Kidney (tissue), 14 donors: ENCODE measurements around the gene ALDH3A1. TPM values are rescaled to one million over a fixed set of nuclear protein-coding genes. Genes with fewer than 3 reads are reported as not detected.

Experiments used
- DNase-seq, 5 donors: peaks; one replicate each; pipeline ENCODE4 v3.0.0-alpha.2; 2013 to 2020
- FAIRE-seq: peaks from 2 replicates; lab custom pipeline; 2012; peaks lifted over from hg19 to GRCh38; lab: Jason Lieb, UNC
- H3K27ac ChIP-seq, 2 donors: one replicate each; pipeline ENCODE4 v1.7.0; 2013; ENCODE audit warnings: low read depth in 2 of 2, low read length in 2 of 2, inconsistent platforms in 1 of 2
- H3K27me3 ChIP-seq: one replicate; pipeline ENCODE4 v1.7.1; 2013; ENCODE audit warnings: low read length, inconsistent platforms; ENCODE audit not compliant: control insufficient read depth, insufficient read depth
- H3K36me3 ChIP-seq, 3 donors: one replicate each; pipeline versions ENCODE4 v1.7.0 to v1.7.1; 2013; ENCODE audit warnings: low read length in 3 of 3, control low read depth in 1 of 3, inconsistent platforms in 1 of 3; ENCODE audit not compliant: insufficient read depth in 3 of 3, control insufficient read depth in 2 of 3
- H3K4me1 ChIP-seq, 3 donors: one replicate each; pipeline versions ENCODE4 v1.7.0 to v1.7.1; 2013; ENCODE audit warnings: low read length in 3 of 3, inconsistent platforms in 1 of 3, low read depth in 1 of 3; ENCODE audit not compliant: control insufficient read depth in 2 of 3, insufficient read depth in 2 of 3
- H3K4me3 ChIP-seq, 3 donors: one replicate each; pipeline versions ENCODE4 v1.7.0 to v1.8.1; 2013; ENCODE audit warnings: low read length in 3 of 3, control low read depth in 1 of 3, inconsistent platforms in 1 of 3
- H3K9ac ChIP-seq, 3 donors: one replicate each; pipeline versions ENCODE4 v1.7.0 to v1.7.1; 2013; ENCODE audit warnings: low read length in 3 of 3, control low read depth in 1 of 3, inconsistent platforms in 1 of 3
- H3K9me3 ChIP-seq, 3 donors: one replicate each; pipeline versions ENCODE4 v1.7.0 to v1.7.1; 2013; ENCODE audit warnings: low read length in 3 of 3, control low read depth in 1 of 3, inconsistent platforms in 1 of 3; ENCODE audit not compliant: control insufficient read depth in 2 of 3, insufficient read depth in 1 of 3
- intact Hi-C: fragments of 100-400 bp; cut with DNase I; formaldehyde crosslinking; loops from one replicate; pipeline ENCODE4 v1.11.1; 2022
- polyA plus RNA-seq: library from polyadenylated mRNA; stranded (reverse); fragments of 350-450 nt; fragmentation: Illumina TruSeq; extraction: RNeasy Lipid Tissue Mini Kit (QIAGEN cat#74804); gene quantifications from one replicate; pipeline ENCODE4 v1.2.3, GENCODE V29; 2014; ENCODE audit warnings: low read depth, low replicate concordance; ENCODE audit not compliant: insufficient read depth
- total RNA-seq: library from RNA; stranded (reverse); fragmentation: NEBNext Ultra II Directional; extraction: Animal tissue kit (Norgen Biotek cat#: 25700); gene quantifications from one replicate; pipeline ENCODE4 v1.2.1, GENCODE V29; 2021
- TF ChIP-seq, protein P1 (sequence below): IDR thresholded peaks from 3 replicates; pipeline ENCODE4 v1.5.1; 2012; ENCODE audit warnings: mild to moderate bottlenecking, moderate library complexity, borderline replicate concordance; ENCODE audit not compliant: insufficient read depth; ENCODE audit errors: extremely low read depth
- donor health status: control.
- donor health status: control.
- donor health status: control.
- donor health status: control.
- donor health status: control.
- donor health status: DM: yes; HTN: yes; CAD: no.
- donor health status: Normal renal cell carcinoma (clear cell type).

The ALDH3A1 gene
- total and polyA plus RNA-seq, 2 donors from 2014 or later: 0.75 to 1.4 TPM

DNA sequence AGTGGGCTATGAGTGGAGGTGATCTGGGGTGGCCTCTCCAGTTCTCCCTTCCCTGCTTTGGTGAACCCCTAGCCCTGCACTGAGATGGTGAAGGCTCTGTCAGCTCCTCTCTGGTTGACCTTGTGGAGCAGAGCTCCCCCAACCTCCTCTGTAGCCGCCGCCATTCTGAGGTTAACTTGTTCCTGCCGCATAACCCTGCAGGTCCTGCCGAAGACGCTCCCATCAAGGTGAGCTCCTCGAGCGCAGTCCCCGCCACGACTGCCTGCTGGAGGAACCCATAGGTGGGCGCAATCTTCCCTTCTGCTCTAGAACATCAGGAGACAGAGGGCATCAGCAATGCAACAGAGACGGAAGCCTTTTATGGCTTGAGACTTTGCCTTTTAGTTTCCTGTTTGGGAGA lies 16.5 kb downstream of the ALDH3A1 start:
- H3K36me3 ChIP-seq: no peaks in the 10 kb centered on the region
- H3K27me3 ChIP-seq: no peaks in the 10 kb centered on the region
- TF ChIP-seq, protein P1, sequence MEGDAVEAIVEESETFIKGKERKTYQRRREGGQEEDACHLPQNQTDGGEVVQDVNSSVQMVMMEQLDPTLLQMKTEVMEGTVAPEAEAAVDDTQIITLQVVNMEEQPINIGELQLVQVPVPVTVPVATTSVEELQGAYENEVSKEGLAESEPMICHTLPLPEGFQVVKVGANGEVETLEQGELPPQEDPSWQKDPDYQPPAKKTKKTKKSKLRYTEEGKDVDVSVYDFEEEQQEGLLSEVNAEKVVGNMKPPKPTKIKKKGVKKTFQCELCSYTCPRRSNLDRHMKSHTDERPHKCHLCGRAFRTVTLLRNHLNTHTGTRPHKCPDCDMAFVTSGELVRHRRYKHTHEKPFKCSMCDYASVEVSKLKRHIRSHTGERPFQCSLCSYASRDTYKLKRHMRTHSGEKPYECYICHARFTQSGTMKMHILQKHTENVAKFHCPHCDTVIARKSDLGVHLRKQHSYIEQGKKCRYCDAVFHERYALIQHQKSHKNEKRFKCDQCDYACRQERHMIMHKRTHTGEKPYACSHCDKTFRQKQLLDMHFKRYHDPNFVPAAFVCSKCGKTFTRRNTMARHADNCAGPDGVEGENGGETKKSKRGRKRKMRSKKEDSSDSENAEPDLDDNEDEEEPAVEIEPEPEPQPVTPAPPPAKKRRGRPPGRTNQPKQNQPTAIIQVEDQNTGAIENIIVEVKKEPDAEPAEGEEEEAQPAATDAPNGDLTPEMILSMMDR: no peak
- DNase-seq (peak in 1 of 5 donors; percentile 45), FAIRE-seq (no peak)
- H3K27ac ChIP-seq: no peak overlapping the region
- peaks cover 0 to 19% (median 14%) of the 10 kb centered on the region in 3 donors for H3K4me1 ChIP-seq
- H3K4me3 ChIP-seq: no peak overlapping the region
- no peak overlapping the region for H3K9ac ChIP-seq
- no peaks in the 10 kb centered on the region for H3K9me3 ChIP-seq
- intact Hi-C loops: no loop called here

DNA sequence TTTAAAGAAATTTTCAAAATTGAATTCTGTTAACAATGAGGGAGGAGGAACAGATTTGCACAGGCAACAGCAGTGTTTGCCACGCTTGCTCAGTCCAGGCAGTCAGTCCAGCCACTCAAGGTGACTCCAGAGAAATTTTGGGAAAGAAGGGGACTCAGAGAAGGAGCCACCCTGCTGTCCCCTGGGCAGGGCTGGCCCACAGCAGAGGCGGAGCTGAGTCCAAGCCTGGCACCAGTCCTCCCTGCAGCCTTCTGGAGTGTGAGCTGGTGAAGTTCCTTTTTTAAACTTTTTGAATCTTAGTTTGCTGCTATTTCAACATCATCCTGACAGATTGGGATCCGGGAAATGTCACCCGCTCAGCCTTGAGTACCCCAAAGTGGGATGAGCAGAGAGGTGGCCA lies 17.3 kb downstream of the ALDH3A1 start:
- Histone ChIP-seq H3K9ac (no peak overlapping the region), H3K36me3 (no peaks in the 10 kb centered on the region), H3K27me3 (no peaks in the 10 kb centered on the region), H3K4me3 (no peak overlapping the region), H3K27ac (no peak overlapping the region), H3K4me1 (peaks cover 0 to 19% (median 14%) of the 10 kb centered on the region in 3 donors), H3K9me3 (no peaks in the 10 kb centered on the region)
- intact Hi-C loops: no loop called here
- no peak for FAIRE-seq
- TF ChIP-seq, protein P1: no peak
- DNase-seq: peak in 1 of 5 donors; percentile 37

DNA sequence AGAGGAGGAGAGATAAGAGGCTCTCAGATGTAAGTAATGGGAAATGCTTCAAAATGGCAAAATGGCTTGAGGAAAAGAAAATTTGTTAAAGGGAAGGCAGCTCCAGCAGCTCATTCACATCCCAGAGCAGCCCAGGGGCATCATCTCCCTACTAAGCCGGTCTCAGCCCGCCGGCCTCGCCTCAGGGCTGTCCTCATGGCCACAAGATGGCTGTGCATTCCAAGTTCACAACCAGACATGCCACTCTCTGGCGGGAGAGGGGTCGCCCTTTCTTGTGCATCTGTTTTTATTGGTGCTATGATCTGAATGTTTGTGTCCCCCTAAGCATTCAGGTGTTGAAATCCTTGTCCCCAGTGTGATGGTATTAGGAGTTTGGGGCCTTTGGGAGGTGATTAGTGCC lies 18.2 kb downstream of the ALDH3A1 start:
- Histone ChIP-seq H3K27ac (no peak overlapping the region), H3K4me1 (peaks cover 0 to 19% (median 17%) of the 10 kb centered on the region in 3 donors), H3K9ac (no peak overlapping the region), H3K36me3 (no peaks in the 10 kb centered on the region), H3K4me3 (no peak overlapping the region), H3K9me3 (no peaks in the 10 kb centered on the region), H3K27me3 (no peaks in the 10 kb centered on the region)
- FAIRE-seq (no peak), DNase-seq (peak in 1 of 5 donors; percentile 59)
- intact Hi-C loops: no loop called here
- TF ChIP-seq, protein P1: no peak

DNA sequence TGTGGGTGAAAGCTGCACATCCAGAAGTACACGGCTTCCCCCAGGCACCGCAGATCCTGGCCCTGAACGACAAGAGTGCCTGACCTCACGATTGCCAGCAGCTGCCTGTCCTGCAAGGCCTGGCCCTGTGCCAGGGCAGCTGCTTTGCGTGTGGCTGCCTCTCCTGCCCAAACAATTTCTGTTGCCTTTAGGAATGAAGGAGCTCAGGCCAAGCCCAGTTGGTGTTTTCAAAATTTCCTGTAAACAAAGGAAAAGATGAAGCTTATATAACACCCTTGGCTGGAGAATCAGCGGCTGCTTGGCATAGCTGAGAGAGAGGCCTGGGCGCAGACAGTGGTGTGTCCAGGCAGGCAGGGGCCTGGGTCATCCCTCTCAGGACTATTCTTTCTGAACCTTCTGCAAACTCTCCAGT lies 20.0 kb downstream of the ALDH3A1 start:
- H3K9ac ChIP-seq: peak overlapping the region in 1 of 3 donors; percentile 27
- no peak overlapping the region for H3K4me3 ChIP-seq
- TF ChIP-seq, protein P1: no peak
- DNase-seq (peak in 4 of 5 donors; percentile 56 to 92 (median 67)), FAIRE-seq (no peak)
- no peaks in the 10 kb centered on the region for H3K9me3 ChIP-seq
- H3K27ac ChIP-seq: peak overlapping the region; percentile 85 to 92
- intact Hi-C loops: no loop called here
- no peaks in the 10 kb centered on the region for H3K27me3 ChIP-seq
- H3K36me3 ChIP-seq: no peaks in the 10 kb centered on the region
- H3K4me1 ChIP-seq: peaks cover 0 to 22% (median 22%) of the 10 kb centered on the region in 3 donors
